ENCODE data around the gene RNF113A. TPM values are rescaled to one million over a fixed set of nuclear protein-coding genes. Genes with fewer than 3 reads are reported as not detected.
"Not testable (repeated sequence)": the region's sequence is repeated elsewhere in the genome, so short reads cannot be mapped to it uniquely, and the experiment has no call there.

The RNF113A gene
- 10 to 100 TPM; 22.3 to 25.2 TPM for total RNA-seq

GRCh38 chrX:119871599-119872395 lies at the start of gene RNF113A, which contains the start of gene NDUFA1:
Gene RNF113A (minus strand): TSS chrX:119871733. CDS start chrX:119871613, 120 bp downstream.
Gene NDUFA1 (plus strand): TSS chrX:119871832. CDS start chrX:119871912, 80 bp downstream.
- no peaks in the 10 kb centered on the region for H3K27me3 Mint-ChIP-seq
- peak within 1 kb of the TSS; percentile 100 for H3K4me3 Mint-ChIP-seq
- no peaks in the 10 kb centered on the region for H3K4me1 Mint-ChIP-seq
- peaks cover 51% of the 10 kb centered on the region for H3K36me3 Mint-ChIP-seq (ENCODE audit: low read depth)
- peak within 1 kb of the TSS; percentile 99 for H3K27ac Mint-ChIP-seq
- H3K9me3 Mint-ChIP-seq: no peaks in the 10 kb centered on the region
- ATAC-seq (replicated peaks): peak; percentile 96

- no peak for ATAC-seq (replicated peaks)
- H3K4me3 Mint-ChIP-seq: no peak overlapping the region
- no peaks in the 10 kb centered on the region for H3K9me3 Mint-ChIP-seq
- H3K4me1 Mint-ChIP-seq: no peaks in the 10 kb centered on the region
- H3K36me3 Mint-ChIP-seq (ENCODE audit: low read depth): peaks cover 9% of the 10 kb centered on the region
- no peak overlapping the region for H3K27ac Mint-ChIP-seq
- no peaks in the 10 kb centered on the region for H3K27me3 Mint-ChIP-seq
Measured at GRCh38 chrX:119919835-119920585, 48.5 kb upstream of the RNF113A start.

DNA sequence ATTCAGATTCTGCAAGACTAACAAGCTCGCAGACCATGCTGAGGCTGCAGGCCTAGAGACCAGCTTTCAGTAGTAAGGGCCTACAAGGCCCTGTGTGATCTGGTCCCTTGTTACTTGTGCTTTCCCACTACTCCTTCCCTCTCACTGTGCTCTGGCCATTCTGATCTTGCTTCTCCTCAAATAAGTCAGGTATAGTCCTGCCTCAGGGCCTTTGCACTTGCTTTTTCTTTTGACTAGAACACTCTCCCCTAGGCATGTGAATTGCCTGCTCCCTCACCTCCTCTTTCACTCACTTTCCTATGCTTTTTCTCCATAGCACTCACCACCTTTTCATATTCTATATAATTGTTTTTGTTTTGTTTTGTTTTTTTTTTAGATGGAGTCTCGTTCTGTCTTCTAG lies 46.3 kb upstream of the RNF113A start:
- H3K27me3 Mint-ChIP-seq: no peaks in the 10 kb centered on the region

GRCh38 chrX:119916310-119916709 lies 44.8 kb upstream of the RNF113A start:
- Mint-ChIP-seq H3K4me1 (no peaks in the 10 kb centered on the region), H3K9me3 (no peaks in the 10 kb centered on the region), H3K27me3 (no peaks in the 10 kb centered on the region)

More for the DNA sequence above, 46.3 kb upstream of the RNF113A start:
- H3K27ac Mint-ChIP-seq: no peak overlapping the region
- no peaks in the 10 kb centered on the region for H3K4me1 Mint-ChIP-seq
- H3K4me3 Mint-ChIP-seq: no peak overlapping the region
- ATAC-seq (replicated peaks): no peak
- H3K36me3 Mint-ChIP-seq (ENCODE audit: low read depth): no peaks in the 10 kb centered on the region
- no peaks in the 10 kb centered on the region for H3K9me3 Mint-ChIP-seq

GRCh38 chrX:119900976-119901375 lies 29.4 kb upstream of the RNF113A start:
- ATAC-seq (replicated peaks): no peak
- Mint-ChIP-seq H3K36me3 (ENCODE audit: low read depth) (no peaks in the 10 kb centered on the region), H3K4me3 (no peak overlapping the region), H3K27me3 (no peaks in the 10 kb centered on the region), H3K4me1 (peaks cover 5% of the 10 kb centered on the region), H3K27ac (no peak overlapping the region), H3K9me3 (no peaks in the 10 kb centered on the region)

More at GRCh38 chrX:119916310-119916709, 44.8 kb upstream of the RNF113A start:
- no peak overlapping the region for H3K4me3 Mint-ChIP-seq
- H3K27ac Mint-ChIP-seq: no peak overlapping the region
- H3K36me3 Mint-ChIP-seq (ENCODE audit: low read depth): no peaks in the 10 kb centered on the region
- ATAC-seq (replicated peaks): no peak

- Mint-ChIP-seq H3K9me3 (no peaks in the 10 kb centered on the region), H3K36me3 (ENCODE audit: low read depth) (no peaks in the 10 kb centered on the region), H3K4me3 (no peak overlapping the region), H3K4me1 (peaks cover 5% of the 10 kb centered on the region), H3K27ac (no peak overlapping the region), H3K27me3 (no peaks in the 10 kb centered on the region)
- no peak for ATAC-seq (replicated peaks)
Measured at GRCh38 chrX:119899125-119899524, 27.6 kb upstream of the RNF113A start.

GRCh38 chrX:119895843-119896326 lies 24.4 kb upstream of the RNF113A start, which contains the start of gene AKAP14:
Gene AKAP14 (plus strand): TSS chrX:119895893. CDS start chrX:119903224, 7,331 bp downstream.
- Mint-ChIP-seq H3K27me3 (no peaks in the 10 kb centered on the region), H3K27ac (no peak within 1 kb of the TSS), H3K36me3 (ENCODE audit: low read depth) (no peaks in the 10 kb centered on the region), H3K9me3 (no peaks in the 10 kb centered on the region), H3K4me1 (peaks cover 3% of the 10 kb centered on the region), H3K4me3 (no peak within 1 kb of the TSS)
- ATAC-seq (replicated peaks): no peak

DNA sequence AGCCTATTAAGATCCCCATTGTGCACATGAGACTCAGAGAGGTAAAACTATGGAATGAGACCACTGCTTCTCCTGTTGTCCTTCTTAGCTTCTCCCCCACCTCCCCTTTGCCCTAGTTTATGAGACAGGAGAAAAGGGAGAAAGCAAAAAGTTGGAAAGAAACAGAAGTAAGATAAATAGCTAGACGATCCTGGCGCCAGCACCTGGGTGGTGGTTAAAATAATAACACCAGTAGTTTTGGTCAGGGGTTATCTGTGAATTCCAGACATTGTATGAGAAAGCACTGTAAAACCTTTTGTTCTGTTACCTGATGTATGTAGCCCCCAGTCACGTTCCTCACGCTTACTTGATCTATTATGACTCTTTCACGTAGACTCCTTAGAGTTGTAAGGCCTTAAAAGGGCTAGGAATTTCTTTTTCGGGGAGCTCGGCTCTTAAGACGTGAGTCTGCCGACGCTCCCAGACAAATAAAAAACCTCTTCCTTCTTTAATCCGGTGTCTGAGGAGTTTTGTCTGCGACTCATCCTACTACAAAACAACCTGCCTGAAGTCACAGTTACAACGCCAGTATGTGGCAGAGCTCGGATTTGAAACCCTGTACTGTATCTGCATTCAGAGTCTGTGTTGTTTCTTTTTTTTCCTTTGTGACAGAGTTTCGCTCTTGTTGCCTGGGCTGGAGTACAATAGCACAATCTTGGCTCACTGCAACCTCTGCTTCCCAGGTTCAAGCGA lies 20.6 kb upstream of the RNF113A start:
- not testable (repeated sequence) for H3K27ac Mint-ChIP-seq, H3K4me3 Mint-ChIP-seq, H3K27me3 Mint-ChIP-seq

GRCh38 chrX:119890626-119891025 lies 19.1 kb upstream of the RNF113A start:
- ATAC-seq (replicated peaks); H3K27ac Mint-ChIP-seq; H3K27me3 Mint-ChIP-seq; H3K4me3 Mint-ChIP-seq; H3K4me1 Mint-ChIP-seq; H3K9me3 Mint-ChIP-seq; H3K36me3 Mint-ChIP-seq (ENCODE audit: low read depth): not testable (repeated sequence)

More for the DNA sequence above, 20.6 kb upstream of the RNF113A start:
- H3K9me3 Mint-ChIP-seq; ATAC-seq (replicated peaks); H3K36me3 Mint-ChIP-seq (ENCODE audit: low read depth); H3K4me1 Mint-ChIP-seq: not testable (repeated sequence)

GRCh38 chrX:119887721-119888425 lies 16.3 kb upstream of the RNF113A start:
- peak; percentile 91 for ATAC-seq (replicated peaks)
- Mint-ChIP-seq H3K4me1 (no peaks in the 10 kb centered on the region), H3K4me3 (peak overlapping the region; percentile 43), H3K27me3 (no peaks in the 10 kb centered on the region), H3K36me3 (ENCODE audit: low read depth) (no peaks in the 10 kb centered on the region), H3K27ac (no peak overlapping the region), H3K9me3 (no peaks in the 10 kb centered on the region)

DNA sequence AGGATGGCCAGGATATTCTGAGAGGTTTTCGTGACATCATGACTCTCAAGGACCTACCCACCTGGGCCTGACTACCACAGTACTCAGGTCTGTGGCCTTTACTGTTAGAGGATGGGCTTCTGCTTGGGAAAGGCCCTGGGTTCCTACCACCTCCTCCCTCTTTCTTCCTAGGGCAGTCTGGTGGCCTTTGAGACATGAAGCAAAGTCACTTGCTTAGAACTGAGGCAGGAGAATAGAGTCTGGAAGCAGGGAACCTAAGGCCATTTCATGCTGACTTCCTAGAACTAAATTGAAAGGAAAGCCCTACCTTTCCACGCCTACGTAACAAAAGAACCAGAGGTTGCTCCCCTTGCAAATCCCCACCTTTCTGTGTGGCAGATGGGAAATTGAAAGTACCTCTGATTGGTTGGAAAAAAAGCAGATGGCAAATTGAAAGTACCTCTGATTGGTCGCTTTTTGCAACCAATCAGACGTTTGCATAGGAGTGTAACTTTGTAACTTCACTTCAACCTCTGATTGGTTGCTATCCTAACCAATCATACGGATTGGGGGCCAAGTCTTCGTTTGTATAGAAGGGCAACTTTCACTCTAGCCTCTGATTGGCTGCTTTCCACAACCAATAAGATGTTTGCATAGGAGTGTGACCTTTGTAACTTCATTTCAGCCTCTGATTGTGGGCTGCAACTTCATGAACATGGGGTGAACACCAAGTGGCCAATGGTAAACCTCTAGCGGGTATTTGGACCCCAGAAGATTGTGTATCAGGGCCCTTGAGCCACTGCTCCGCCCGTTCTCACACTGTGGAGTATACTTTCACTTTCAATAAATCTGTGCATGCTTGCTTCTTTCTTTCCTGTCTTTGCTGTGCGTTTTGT lies 14.3 kb upstream of the RNF113A start:
- Mint-ChIP-seq H3K9me3 (no peaks in the 10 kb centered on the region), H3K4me3 (peak overlapping the region; percentile 66), H3K36me3 (ENCODE audit: low read depth) (no peaks in the 10 kb centered on the region), H3K4me1 (no peaks in the 10 kb centered on the region), H3K27me3 (no peaks in the 10 kb centered on the region), H3K27ac (no peak overlapping the region)
- peak; percentile 79 for ATAC-seq (replicated peaks)

GRCh38 chrX:119880552-119881437 lies 9.3 kb upstream of the RNF113A start:
- H3K36me3 Mint-ChIP-seq (ENCODE audit: low read depth): peaks cover 27% of the 10 kb centered on the region
- ATAC-seq (replicated peaks): peak; percentile 81
- peaks cover 3% of the 10 kb centered on the region for H3K4me1 Mint-ChIP-seq
- H3K9me3 Mint-ChIP-seq: no peaks in the 10 kb centered on the region
- H3K27me3 Mint-ChIP-seq: no peaks in the 10 kb centered on the region
- peak overlapping the region; percentile 61 for H3K27ac Mint-ChIP-seq
- no peak overlapping the region for H3K4me3 Mint-ChIP-seq
